Glomerular visceral epithelial cell (primary cell): ENCODE measurements around the gene TUBB2A.
A peak's percentile ranks its signal among the peaks of the same experiment; 100 is the strongest.
"Not testable (repeated sequence)": the region's sequence is repeated elsewhere in the genome, so short reads cannot be mapped to it uniquely, and the experiment has no call there.

Source experiments
- DNase-seq: peaks from one replicate; pipeline ENCODE4 v3.0.0-alpha.2; 2016; ENCODE audit errors: extremely low spot score

TUBB2A gene

GRCh38 chr6:3181105-3181504 is 23.8 kb upstream of the TUBB2A start:
- DNase-seq: no peak

DNA sequence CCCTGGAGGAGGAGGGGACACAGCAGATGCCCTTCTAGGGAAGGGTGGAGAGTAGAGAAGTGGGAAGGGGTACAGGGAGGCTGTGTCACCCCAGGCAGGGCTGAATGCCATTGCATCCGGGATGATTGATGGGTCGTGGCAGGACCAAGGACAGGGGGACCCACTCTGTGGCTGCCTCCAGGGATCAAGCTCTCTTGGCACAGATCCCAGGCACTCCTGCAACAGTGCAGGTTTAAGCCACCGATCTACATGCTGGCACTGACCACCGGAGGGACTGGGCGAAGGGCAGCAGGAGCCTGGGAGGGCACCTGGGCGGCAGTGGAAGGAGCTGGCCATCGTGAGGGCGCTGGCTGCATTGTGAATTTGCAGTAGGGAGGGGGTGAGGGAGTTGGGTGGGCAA is 22.6 kb upstream of the TUBB2A start:
- DNase-seq: not testable (repeated sequence)

GRCh38 chr6:3178666-3179065 is 21.3 kb upstream of the TUBB2A start:
- not testable (repeated sequence) for DNase-seq

DNA sequence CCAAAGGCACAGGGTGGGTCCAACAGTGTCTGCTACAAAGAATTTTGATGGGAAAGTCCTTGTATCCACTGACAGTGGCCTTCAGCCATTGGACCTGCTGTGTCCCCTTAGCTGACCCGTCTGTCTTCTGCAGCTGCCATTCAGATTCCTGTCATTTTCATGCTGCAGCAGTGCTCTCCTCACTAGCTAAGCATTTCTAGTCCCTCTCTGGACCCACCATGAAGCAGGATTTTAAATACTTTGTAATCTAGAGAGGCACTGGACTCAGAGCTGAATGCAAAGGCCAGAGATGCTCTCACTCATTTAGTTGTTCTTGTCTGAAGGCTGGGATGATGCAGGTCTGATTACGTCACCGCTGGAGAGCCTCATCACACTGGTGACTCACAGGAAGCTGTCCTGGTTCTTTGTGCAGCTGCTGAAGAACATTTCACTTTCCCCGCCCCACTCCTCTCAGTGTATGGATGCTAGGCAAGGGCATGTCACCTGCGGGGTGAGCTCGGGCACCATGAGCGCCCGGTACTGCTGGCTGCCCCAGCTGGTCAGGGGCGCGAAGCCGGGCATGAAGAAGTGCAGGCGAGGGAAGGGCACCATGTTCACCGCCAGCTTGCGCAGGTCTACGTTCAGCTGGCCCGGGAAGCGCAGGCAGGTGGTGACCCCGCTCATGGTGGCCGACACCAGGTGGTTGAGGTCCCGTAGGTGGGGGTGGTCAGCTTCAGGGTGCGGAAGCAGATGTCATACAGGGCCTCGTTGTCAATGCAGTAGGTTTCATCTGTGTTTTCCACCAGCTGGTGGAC is 19.4 kb upstream of the TUBB2A start:
- peak; percentile 60 for DNase-seq

- DNase-seq: no peak
Measured at GRCh38 chr6:3175715-3176402, 18.5 kb upstream of the TUBB2A start.

GRCh38 chr6:3173636-3174089 is 16.3 kb upstream of the TUBB2A start:
- DNase-seq: not testable (repeated sequence)

DNA sequence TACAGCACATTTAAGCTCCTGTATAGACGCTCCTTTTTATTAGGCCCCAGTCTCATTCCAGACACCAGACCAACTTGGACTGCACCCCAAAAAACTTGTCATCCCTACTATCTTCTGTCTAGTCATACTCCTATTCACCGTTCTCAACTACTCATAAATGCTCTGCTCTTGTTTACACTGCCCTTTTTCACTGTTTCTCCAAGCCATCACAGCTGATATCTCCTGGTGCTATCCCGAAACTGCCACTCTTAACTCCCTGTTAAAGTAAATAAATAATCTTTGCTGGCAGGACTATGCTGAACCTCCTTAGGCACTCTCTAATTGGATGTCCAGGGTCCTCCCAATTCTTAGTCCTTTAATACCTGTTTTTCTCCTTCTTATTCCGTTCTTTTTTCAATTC is 15.4 kb upstream of the TUBB2A start:
- DNase-seq: not testable (repeated sequence)

DNA sequence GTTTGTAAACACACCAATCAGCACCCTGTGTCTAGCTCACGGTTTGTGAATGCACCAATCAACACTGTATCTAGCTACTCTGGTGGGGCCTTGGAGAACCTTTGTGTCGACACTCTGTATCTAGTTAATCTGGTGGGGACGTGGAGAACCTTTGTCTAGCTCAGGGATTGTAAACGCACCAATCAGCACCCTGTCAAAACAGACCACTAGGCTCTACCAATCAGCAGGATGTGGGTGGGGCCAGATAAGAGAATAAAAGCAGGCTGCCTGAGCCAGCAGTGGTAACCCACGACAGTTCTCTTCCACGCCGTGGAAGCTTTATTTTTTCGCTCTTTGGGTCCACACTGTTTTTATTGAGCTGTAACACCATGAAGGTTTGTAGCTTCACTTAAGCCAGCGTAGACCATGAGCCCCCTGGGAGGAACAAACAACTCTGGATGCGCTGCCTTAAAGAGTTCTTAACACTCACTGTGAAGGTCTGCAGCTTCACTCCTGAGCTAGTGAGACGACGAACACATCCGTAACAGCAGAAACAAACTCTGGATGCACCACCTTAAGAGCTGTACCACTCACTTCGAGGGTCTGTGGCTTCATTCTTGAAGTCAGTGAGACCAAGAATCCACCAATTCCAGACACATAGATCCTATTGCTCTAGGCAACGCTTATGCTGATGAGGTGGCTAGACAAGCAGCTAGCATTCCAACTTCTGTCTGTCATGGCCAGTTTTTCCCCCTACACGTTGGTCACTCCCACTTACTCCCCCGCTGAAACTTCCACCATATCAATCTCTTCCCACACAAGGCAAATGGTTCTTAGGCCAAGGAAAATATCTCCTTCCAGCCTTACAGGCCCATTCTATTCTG is 14.2 kb upstream of the TUBB2A start:
- not testable (repeated sequence) for DNase-seq

- not testable (repeated sequence) for DNase-seq
Measured at GRCh38 chr6:3170676-3171075, 13.3 kb upstream of the TUBB2A start.

GRCh38 chr6:3168046-3168445 is 10.7 kb upstream of the TUBB2A start:
- DNase-seq: not testable (repeated sequence)

GRCh38 chr6:3166535-3167225 is 9.3 kb upstream of the TUBB2A start:
- DNase-seq: not testable (repeated sequence)

GRCh38 chr6:3165631-3166534 is 8.5 kb upstream of the TUBB2A start:
- peak; percentile 8 for DNase-seq

DNA sequence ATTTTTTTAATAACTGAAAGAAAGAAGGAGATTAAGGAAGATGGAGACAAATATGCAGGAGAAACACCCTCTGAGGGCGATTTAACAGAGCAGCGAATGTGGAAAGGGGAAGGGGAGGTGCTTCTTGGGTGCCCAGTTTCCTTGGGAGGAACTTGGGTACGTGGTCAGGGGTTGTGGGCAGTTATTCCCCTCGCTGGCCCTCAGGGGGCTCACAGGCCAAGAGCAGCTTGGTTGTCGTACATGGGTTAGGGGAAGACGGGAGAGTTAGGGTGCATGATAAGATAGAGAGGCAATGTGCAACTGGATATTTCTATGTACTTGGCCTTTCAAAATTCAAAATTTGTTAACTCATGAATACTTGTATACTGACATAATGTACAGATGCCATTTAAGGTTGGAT is 7.0 kb upstream of the TUBB2A start:
- DNase-seq: no peak

DNA sequence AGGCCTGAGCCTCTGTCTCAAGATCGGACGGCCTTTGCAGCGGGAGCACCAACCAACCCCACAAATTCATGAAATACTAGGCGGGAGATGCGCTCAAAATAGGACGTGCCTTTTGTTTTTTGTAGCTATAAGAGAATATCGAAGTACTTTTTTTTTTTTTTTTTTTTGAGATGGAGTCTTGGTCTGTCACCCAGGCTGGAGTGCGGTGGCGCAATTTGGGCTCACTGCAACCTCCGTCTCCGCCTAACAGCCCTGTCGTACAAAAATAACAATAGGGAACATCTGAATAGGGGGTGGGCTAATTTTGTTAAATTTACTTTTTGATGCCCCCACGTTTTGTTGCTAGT is 5.9 kb upstream of the TUBB2A start:
- no peak for DNase-seq

GRCh38 chr6:3162565-3163247 is 5.4 kb upstream of the TUBB2A start:
- peak; percentile 77 for DNase-seq

GRCh38 chr6:3162067-3162497 is 4.7 kb upstream of the TUBB2A start:
- no peak for DNase-seq

DNA sequence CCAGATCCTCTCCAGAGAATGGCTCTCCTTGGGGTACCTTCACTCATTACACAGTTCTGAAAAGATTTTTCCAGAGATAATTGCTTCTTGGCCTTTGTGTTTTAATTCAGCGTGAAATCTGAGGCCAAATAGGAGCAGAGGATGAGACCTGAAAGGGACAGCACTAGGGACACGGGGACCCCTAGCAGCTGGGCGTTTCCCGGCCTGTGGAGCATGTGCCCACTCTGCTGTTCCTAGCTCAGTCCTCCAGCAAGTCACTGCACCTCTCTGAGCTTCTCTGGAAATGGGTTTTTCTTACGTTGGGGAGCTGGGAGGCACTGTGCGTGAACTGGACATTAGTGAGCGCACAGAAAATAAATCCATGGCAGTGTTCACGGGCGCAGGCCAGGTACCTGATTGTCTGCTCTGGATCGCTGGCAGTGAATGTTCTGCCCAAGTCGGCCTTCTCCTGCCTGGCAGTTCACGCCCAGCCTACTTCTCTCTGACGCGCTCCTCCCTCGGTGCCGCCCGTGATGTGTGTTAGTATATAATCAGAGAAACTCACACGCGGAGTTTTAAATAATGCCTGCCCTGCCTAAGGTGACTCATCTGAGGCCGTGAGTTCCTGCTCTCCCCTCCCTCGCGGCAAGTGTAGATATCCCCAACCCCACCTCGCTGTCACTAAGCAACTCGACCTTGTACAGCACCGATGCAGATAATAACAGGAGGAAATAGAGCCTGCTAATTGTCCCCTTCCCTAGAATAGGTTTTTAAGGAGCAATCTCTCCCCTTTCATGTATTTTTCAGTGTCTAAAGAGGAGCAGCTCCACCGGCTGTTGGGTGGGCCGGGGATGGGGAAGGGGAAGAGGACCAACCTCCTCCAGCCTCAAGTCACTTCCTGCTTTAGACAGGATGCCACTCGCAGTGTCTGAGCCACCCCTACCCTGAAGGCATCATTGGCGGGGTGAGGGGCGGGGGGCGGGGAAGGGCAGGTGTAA is 2.7 kb upstream of the TUBB2A start:
- DNase-seq: no peak
